Gastroesophageal sphincter (tissue), 3 donors: ENCODE results near the gene PARD3.

Experiments
- POLR2A ChIP-seq, 2 donors: fragments of 450-650 bp; IDR thresholded peaks; one replicate each; pipeline ENCODE4 v1.6.1; 2017; ENCODE audit warnings: antibody characterized with exemption in 2 of 2, mild to moderate bottlenecking in 2 of 2, moderate library complexity in 1 of 2
- POLR2AphosphoS5 ChIP-seq: sonication (generic); formaldehyde crosslinking; IDR thresholded peaks from one replicate; pipeline ENCODE4 v1.6.1; 2017; ENCODE audit warnings: antibody characterized with exemption
- TF ChIP-seq, protein P1 (sequence below), 4 experiments: fragments of 200-600 bp in 2 of 4; fragments of 450-650 bp in 2 of 4; sonication (generic) in 1 of 4; IDR thresholded peaks; one replicate each; pipeline ENCODE4 v1.5.1; 2017 to 2019; ENCODE audit warnings: antibody characterized with exemption in 4 of 4, mild to moderate bottlenecking in 2 of 4, moderate library complexity in 2 of 4

DNA sequence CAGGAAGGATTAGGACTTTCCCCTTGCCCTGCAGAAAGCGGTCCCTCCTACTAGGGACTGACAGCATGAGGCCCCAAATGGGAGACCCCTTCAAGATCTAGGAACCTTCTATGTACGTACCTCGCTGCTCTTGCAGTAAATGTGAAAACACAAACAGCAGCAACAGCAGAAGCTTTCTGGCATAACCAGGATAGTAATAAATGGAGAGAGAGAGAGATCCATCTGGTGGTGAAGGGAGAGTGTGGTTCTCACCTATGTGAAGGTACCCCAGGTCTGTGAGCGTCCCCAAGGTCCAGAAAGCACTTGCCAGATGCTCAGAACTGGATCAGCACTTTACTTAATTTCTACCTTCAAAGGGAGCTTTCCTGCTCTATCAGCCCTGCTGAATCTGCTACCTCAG, 592.7 kb downstream of the PARD3 start:
- TF ChIP-seq POLR2A (IDR thresholded peaks at IDR 0.05) (no peak), POLR2AphosphoS5 (no peak)
- TF ChIP-seq, protein P1, sequence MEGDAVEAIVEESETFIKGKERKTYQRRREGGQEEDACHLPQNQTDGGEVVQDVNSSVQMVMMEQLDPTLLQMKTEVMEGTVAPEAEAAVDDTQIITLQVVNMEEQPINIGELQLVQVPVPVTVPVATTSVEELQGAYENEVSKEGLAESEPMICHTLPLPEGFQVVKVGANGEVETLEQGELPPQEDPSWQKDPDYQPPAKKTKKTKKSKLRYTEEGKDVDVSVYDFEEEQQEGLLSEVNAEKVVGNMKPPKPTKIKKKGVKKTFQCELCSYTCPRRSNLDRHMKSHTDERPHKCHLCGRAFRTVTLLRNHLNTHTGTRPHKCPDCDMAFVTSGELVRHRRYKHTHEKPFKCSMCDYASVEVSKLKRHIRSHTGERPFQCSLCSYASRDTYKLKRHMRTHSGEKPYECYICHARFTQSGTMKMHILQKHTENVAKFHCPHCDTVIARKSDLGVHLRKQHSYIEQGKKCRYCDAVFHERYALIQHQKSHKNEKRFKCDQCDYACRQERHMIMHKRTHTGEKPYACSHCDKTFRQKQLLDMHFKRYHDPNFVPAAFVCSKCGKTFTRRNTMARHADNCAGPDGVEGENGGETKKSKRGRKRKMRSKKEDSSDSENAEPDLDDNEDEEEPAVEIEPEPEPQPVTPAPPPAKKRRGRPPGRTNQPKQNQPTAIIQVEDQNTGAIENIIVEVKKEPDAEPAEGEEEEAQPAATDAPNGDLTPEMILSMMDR (IDR thresholded peaks at IDR 0.05): no peak
